Gastroesophageal sphincter (tissue), 3 donors: ENCODE measurements around the gene WDR83.

Experiments
- CTCF ChIP-seq, 4 experiments: fragments of 200-600 bp in 2 of 4; fragments of 450-650 bp in 2 of 4; sonication (generic) in 1 of 4; IDR thresholded peaks; one replicate each; pipeline ENCODE4 v1.5.1; 2017 to 2019; ENCODE audit warnings: antibody characterized with exemption in 4 of 4, mild to moderate bottlenecking in 2 of 4, moderate library complexity in 2 of 4
- POLR2A ChIP-seq, 2 donors: fragments of 450-650 bp; IDR thresholded peaks; one replicate each; pipeline ENCODE4 v1.6.1; 2017; ENCODE audit warnings: antibody characterized with exemption in 2 of 2, mild to moderate bottlenecking in 2 of 2, moderate library complexity in 1 of 2

- TF ChIP-seq CTCF (IDR thresholded peaks at IDR 0.05) (no peak), POLR2A (IDR thresholded peaks at IDR 0.05) (no peak)
Measured at GRCh38 chr19:12660980-12661379, 5.6 kb upstream of the WDR83 start.
